Breast epithelium (tissue), 4 donors: Measurements from ENCODE around the gene USP3. TPM values are rescaled to one million over a fixed set of nuclear protein-coding genes. Genes with fewer than 3 reads are reported as not detected.

Experiments used
- DNase-seq, 2 donors: peaks; one replicate each; pipeline ENCODE4 v3.0.0-alpha.2; 2019; ENCODE audit warnings: low spot score in 2 of 2
- H3K27ac ChIP-seq, 2 donors: fragments of 200-600 bp; sonication (generic) in 1 of 2; one replicate each; pipeline ENCODE4 v1.5.1; 2016 to 2019; ENCODE audit warnings: mild to moderate bottlenecking in 1 of 2
- H3K27me3 ChIP-seq, 2 donors: fragments of 200-600 bp; sonication (generic) in 1 of 2; one replicate each; pipeline versions ENCODE4 v1.5.1 to v1.6.0; 2017 to 2019; ENCODE audit warnings: control low read depth in 1 of 2, mild to moderate bottlenecking in 1 of 2
- H3K36me3 ChIP-seq: fragments of 200-600 bp; one replicate; pipeline ENCODE4 v1.5.1; 2019
- H3K4me1 ChIP-seq, 2 donors: fragments of 200-600 bp; sonication (generic); one replicate each; pipeline ENCODE4 v1.5.1; 2016 to 2019; ENCODE audit warnings: control low read depth in 1 of 2
- H3K4me3 ChIP-seq, 3 donors: fragments of 200-600 bp; sonication (generic); 1 replicate in 2 of 3; 2 replicates in 1 of 3; pipeline ENCODE4 v1.5.1; 2016 to 2019; ENCODE audit warnings: mild to moderate bottlenecking in 3 of 3, moderate library complexity in 2 of 3
- H3K9me3 ChIP-seq, 2 donors: fragments of 200-600 bp; sonication (generic) in 1 of 2; one replicate each; pipeline ENCODE4 v1.5.1; 2016 to 2019; ENCODE audit warnings: control low read depth in 1 of 2
- POLR2A ChIP-seq: fragments of 450-650 bp; IDR thresholded peaks from one replicate; pipeline ENCODE4 v1.6.1; 2016; ENCODE audit warnings: antibody characterized with exemption, mild to moderate bottlenecking, moderate library complexity
- POLR2AphosphoS5 ChIP-seq, 3 donors: sonication (generic); formaldehyde crosslinking; IDR thresholded peaks; one replicate each; pipeline ENCODE4 v1.6.1; 2017; ENCODE audit warnings: antibody characterized with exemption in 3 of 3
- intact Hi-C: fragments of 100-400 bp; cut with DNase I; formaldehyde crosslinking; loops from one replicate; pipeline ENCODE4 v1.15.1; 2023; ENCODE audit warnings: low total_unique reads
- total RNA-seq, 3 donors: library from RNA; depleted of rRNA; stranded (reverse); fragments of >200 nt; gene quantifications; one replicate each; pipeline ENCODE4 v1.1.0, GENCODE V29; 2016
- TF ChIP-seq, protein P1 (sequence below), 3 donors: fragments of 450-650 bp; IDR thresholded peaks; one replicate each; pipeline ENCODE4 v1.5.1; 2016 to 2017; ENCODE audit warnings: antibody characterized with exemption in 3 of 3, mild to moderate bottlenecking in 3 of 3, moderate library complexity in 3 of 3

USP3 gene
- total RNA-seq, 3 donors from 2014 or later, result 70.4 to 88.7 (median 76.7) TPM

DNA sequence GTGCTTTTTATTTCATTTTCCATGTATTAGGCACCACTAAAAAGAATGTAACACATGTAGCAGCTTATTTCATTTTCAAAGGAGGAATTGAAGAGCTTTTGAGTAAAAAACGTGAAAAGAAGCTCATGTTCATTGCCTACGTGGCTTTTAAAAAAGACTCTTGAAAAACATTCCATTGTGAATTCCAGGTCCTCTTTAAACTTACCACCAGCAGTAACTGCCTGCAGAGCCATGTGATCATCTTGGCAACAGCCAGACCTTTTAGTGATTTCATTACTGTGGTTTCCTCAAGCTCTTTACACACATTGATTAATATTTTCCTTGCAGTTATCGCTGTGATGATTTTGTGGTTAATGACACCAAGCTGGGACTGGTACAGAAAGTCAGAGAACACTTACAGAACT, 49.0 kb downstream of the USP3 start:
- Histone ChIP-seq H3K27ac (peak overlapping the region; percentile 35 to 59), H3K36me3 (no peaks in the 10 kb centered on the region), H3K4me3 (no peak overlapping the region), H3K9me3 (no peaks in the 10 kb centered on the region), H3K27me3 (no peaks in the 10 kb centered on the region), H3K4me1 (peaks cover 0 to 11% of the 10 kb centered on the region in 2 donors)
- DNase-seq, result no peak
- intact Hi-C loops, result no loop called here
- TF ChIP-seq, protein P1, sequence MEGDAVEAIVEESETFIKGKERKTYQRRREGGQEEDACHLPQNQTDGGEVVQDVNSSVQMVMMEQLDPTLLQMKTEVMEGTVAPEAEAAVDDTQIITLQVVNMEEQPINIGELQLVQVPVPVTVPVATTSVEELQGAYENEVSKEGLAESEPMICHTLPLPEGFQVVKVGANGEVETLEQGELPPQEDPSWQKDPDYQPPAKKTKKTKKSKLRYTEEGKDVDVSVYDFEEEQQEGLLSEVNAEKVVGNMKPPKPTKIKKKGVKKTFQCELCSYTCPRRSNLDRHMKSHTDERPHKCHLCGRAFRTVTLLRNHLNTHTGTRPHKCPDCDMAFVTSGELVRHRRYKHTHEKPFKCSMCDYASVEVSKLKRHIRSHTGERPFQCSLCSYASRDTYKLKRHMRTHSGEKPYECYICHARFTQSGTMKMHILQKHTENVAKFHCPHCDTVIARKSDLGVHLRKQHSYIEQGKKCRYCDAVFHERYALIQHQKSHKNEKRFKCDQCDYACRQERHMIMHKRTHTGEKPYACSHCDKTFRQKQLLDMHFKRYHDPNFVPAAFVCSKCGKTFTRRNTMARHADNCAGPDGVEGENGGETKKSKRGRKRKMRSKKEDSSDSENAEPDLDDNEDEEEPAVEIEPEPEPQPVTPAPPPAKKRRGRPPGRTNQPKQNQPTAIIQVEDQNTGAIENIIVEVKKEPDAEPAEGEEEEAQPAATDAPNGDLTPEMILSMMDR (IDR thresholded peaks at IDR 0.05), result no peak
- TF ChIP-seq POLR2AphosphoS5 (IDR thresholded peaks at IDR 0.05) (no peak), POLR2A (no peak)

DNA sequence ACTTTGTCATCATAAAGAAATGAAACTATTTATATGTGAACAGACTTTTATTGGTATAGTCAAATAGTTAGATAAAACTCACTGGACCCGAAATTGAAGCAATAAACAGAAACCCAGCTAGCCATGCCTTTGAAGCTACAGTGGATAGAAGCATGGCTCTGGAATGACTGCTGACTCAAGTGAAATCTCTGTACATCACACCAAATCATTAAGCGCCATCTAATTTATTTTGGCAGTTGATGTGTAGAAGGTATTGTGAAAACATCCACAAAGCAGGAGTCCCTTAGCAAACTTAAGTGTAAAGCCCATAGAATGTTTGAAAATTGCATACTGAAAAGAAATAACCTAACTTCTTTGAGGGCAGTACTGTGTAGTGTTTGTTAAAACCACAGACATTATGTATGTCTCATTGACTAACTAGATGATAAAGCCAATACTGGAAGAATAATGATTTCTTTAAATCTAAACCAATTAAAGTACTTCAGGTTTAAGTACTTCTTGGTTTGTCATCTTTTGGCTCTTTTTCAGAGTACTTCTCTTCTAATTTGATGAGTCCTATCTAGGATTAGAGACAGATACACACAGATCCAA, 50.0 kb downstream of the USP3 start:
- TF ChIP-seq POLR2A (no peak), POLR2AphosphoS5 (IDR thresholded peaks at IDR 0.05) (no peak)
- TF ChIP-seq, protein P1 (IDR thresholded peaks at IDR 0.05), result no peak
- Histone ChIP-seq H3K9me3 (no peaks in the 10 kb centered on the region), H3K4me1 (peaks cover 0 to 11% of the 10 kb centered on the region in 2 donors), H3K27me3 (no peaks in the 10 kb centered on the region), H3K27ac (no peak overlapping the region), H3K4me3 (no peak overlapping the region), H3K36me3 (no peaks in the 10 kb centered on the region)
- intact Hi-C loops, result no loop called here
- no peak for DNase-seq

DNA sequence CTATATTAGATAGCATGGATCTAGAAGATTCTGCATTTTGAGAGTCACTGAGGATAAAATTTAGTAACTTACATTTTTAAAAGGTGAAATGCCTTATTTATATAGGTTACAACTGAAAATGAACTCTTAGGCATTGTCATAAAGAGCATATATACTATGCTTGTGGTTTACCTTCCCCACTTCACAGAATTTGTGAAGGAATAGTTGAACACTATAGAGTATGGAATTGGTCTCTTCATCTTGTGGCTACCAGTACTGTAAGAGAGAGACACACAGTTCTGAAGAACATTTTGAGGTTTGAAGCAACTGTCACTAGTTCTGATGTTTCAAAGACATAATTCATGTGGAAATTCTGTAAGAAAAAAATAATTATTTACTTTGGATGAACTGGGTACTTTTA, 51.1 kb downstream of the USP3 start:
- intact Hi-C loops, result no loop called here
- H3K27me3 ChIP-seq, result no peaks in the 10 kb centered on the region
- H3K9me3 ChIP-seq, result no peaks in the 10 kb centered on the region
- no peak for DNase-seq
- H3K36me3 ChIP-seq, result no peaks in the 10 kb centered on the region
- no peak overlapping the region for H3K4me3 ChIP-seq
- TF ChIP-seq, protein P1 (IDR thresholded peaks at IDR 0.05), result no peak
- no peak for TF ChIP-seq POLR2A
- no peak for TF ChIP-seq POLR2AphosphoS5 (IDR thresholded peaks at IDR 0.05)
- H3K27ac ChIP-seq, result no peak overlapping the region
- H3K4me1 ChIP-seq, result peaks cover 0 to 11% of the 10 kb centered on the region in 2 donors

DNA sequence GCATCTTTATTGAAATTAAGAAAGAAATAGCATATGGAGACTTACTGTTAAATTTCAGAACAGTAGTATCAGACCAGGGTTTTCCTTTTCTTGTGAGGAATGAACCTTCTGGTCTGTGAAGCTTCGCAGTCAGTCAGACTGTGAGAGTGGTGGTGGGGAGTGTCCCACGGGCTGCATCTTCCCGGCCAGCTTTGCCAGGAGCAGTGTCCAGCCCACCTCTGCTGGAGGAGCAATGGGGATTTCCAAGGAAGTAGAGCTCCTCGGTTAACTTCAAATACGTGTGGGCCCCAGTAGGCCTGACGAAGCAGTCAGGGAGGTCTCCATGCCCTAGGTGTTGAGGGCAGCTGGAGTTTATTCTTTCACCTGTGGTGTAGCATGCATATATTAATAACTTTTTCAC, 51.9 kb downstream of the USP3 start:
- DNase-seq, result no peak
- no peaks in the 10 kb centered on the region for H3K27me3 ChIP-seq
- no peak overlapping the region for H3K4me3 ChIP-seq
- H3K36me3 ChIP-seq, result no peaks in the 10 kb centered on the region
- peaks cover 0 to 11% of the 10 kb centered on the region in 2 donors for H3K4me1 ChIP-seq
- intact Hi-C loops, result no loop called here
- no peak overlapping the region for H3K27ac ChIP-seq
- H3K9me3 ChIP-seq, result no peaks in the 10 kb centered on the region
- no peak for TF ChIP-seq POLR2A
- TF ChIP-seq, protein P1 (IDR thresholded peaks at IDR 0.05), result no peak
- TF ChIP-seq POLR2AphosphoS5 (IDR thresholded peaks at IDR 0.05), result no peak

DNA sequence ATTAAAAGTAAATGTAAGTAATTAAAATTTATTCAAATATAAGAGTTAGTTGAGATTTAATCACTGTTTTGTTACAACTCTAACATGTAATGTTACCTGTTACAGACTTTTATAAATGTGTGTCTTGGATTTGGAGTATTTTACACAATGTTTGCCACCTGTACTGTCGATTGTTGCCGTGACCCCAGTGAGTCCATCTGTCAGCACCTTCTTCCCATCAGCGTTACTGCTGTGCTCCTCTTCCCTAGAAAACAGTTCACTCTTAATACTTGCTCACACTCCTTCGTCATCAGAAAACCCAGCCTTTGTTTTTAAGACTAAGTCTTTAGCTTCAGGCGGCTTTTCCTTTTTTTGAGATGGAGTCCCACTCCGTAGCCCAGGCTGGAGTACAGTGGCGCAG, 52.3 kb downstream of the USP3 start:
- no peak overlapping the region for H3K27ac ChIP-seq
- H3K4me1 ChIP-seq, result peaks cover 0 to 11% of the 10 kb centered on the region in 2 donors
- H3K36me3 ChIP-seq, result no peaks in the 10 kb centered on the region
- TF ChIP-seq, protein P1 (IDR thresholded peaks at IDR 0.05), result no peak
- TF ChIP-seq POLR2A (no peak), POLR2AphosphoS5 (IDR thresholded peaks at IDR 0.05) (no peak)
- no peak for DNase-seq
- H3K4me3 ChIP-seq, result no peak overlapping the region
- no peaks in the 10 kb centered on the region for H3K27me3 ChIP-seq
- no peaks in the 10 kb centered on the region for H3K9me3 ChIP-seq
- intact Hi-C loops, result no loop called here
